Activated naive CD8-positive, alpha-beta T cell treated with anti-CD3 and anti-CD28 coated beads, Interleukin-2, amount 10 ng/mL, durations not matched to agents 7 days and 5 days (primary cell): ENCODE results near the gene WTAP. TPM values are rescaled to one million over a fixed set of nuclear protein-coding genes. Genes with fewer than 3 reads are reported as not detected.

Source experiments
- ATAC-seq: fragments of 150-1000 bp; cut with Tn5 transposase; one replicate; pipeline ENCODE4 v1.10.0; 2021; ENCODE audit warnings: low read depth, moderate library complexity
- POLR2A ChIA-PET: fragments of 350-600 bp; sonication (Branson Sonifier 250); formaldehyde crosslinking; loops from one replicate; lab custom pipeline; 2021; ENCODE audit warnings: antibody characterized with exemption; lab: Charles Lee
- DNase-seq: peaks from one replicate; pipeline ENCODE4 v3.0.0; 2021
- H3K27ac Mint-ChIP-seq: one replicate; pipeline ENCODE4 v1.8.0; 2022; ENCODE audit warnings: mild to moderate bottlenecking, mixed read lengths
- H3K27me3 Mint-ChIP-seq: one replicate; pipeline ENCODE4 v1.8.0; 2022; ENCODE audit warnings: mild to moderate bottlenecking, moderate library complexity, mixed read lengths
- H3K36me3 Mint-ChIP-seq: one replicate; pipeline ENCODE4 v1.8.0; 2021; ENCODE audit warnings: mild to moderate bottlenecking, mixed read lengths
- H3K4me1 Mint-ChIP-seq: one replicate; pipeline ENCODE4 v1.8.0; 2021; ENCODE audit warnings: mixed read lengths
- H3K4me3 Mint-ChIP-seq: one replicate; pipeline ENCODE4 v1.8.0; 2022; ENCODE audit warnings: mild to moderate bottlenecking, moderate library complexity, mixed read lengths
- H3K9me3 Mint-ChIP-seq: one replicate; pipeline ENCODE4 v1.8.0; 2021; ENCODE audit warnings: mixed read lengths
- total RNA-seq, 2 experiments: library from RNA; stranded (reverse); gene quantifications; one replicate each; pipeline ENCODE4 v1.2.3, GENCODE V29; 2021

The WTAP gene
- total RNA-seq, 2 experiments from 2014 or later = 127 to 129 TPM

DNA sequence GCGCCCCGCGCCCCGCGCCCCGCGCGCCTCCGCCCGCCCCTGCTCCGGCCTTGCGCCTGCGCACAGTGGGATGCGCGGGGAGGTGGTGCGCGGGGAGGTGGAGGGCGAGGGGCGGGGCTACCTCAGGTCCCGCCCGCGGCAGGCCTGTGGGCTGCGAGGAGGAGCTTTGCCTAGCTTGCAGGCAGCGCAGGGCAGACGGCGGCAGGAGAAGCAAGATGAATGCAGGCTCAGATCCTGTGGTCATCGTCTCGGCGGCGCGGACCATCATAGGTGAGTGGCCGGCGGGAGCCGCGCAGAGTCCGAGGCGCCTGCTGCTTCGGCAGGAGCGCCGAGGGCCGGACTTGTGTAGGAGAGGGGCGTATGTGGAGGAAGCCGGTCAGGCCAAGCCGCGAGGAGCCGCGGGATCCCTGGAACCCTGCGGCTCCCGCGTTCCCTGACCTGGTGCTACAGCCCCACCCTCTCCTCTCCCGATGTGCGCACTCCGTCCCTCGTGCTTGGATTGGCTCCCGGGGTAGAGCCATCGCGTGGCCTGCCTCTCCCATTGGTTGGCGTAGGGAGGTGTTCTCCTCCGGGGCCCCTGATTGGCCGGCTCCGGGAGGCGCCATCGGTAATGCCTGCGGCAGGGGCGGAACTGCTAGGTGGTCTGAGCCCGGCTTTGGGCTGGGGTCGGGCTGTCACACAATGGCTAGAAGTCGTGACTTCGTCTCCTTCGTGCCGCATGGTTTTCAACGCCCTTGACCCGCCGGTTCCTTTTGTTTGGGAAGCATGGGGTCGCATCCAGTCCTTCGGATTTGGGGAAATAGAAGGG, 34.8 kb downstream of the WTAP start, which contains the start of gene ACAT2:
ACAT2 (plus strand) TSS at position 173 of the 808 bp plus-strand sequence; CDS start at position 216, 43 bp downstream.
- Mint-ChIP-seq H3K27ac (peak within 1 kb of the TSS; percentile 95), H3K4me3 (peak within 1 kb of the TSS; percentile 99), H3K9me3 (no peaks in the 10 kb centered on the region), H3K36me3 (peaks cover 30% of the 10 kb centered on the region), H3K4me1 (peaks cover 27% of the 10 kb centered on the region), H3K27me3 (no peaks in the 10 kb centered on the region)
- DNase-seq = peak; percentile 94
- POLR2A ChIA-PET = interaction anchor here (0.5 to 4.7 kb wide), 8 partner anchors 9 to 68 kb away, joined by 3 to 44 read pairs (median 8); partner anchors contain the start of genes MRPL18, SOD2, TCP1 and WTAP
- peak; percentile 97 for ATAC-seq

- no peak for ATAC-seq
- no peaks in the 10 kb centered on the region for H3K9me3 Mint-ChIP-seq
- peak overlapping the region; percentile 93 for H3K27ac Mint-ChIP-seq
- peaks cover 28% of the 10 kb centered on the region for H3K36me3 Mint-ChIP-seq
- H3K4me3 Mint-ChIP-seq = peak overlapping the region; percentile 99
- H3K4me1 Mint-ChIP-seq = peaks cover 27% of the 10 kb centered on the region
- H3K27me3 Mint-ChIP-seq = no peaks in the 10 kb centered on the region
- POLR2A ChIA-PET = interaction anchor here (4.2 to 4.7 kb wide), 2 partner anchors 27 to 35 kb away, joined by 43 to 44 read pairs; partner anchors contain the start of genes MRPL18, TCP1 and WTAP
- no peak for DNase-seq
Observed at GRCh38 chr6:159762681-159763293, 35.5 kb downstream of the WTAP start.

DNA sequence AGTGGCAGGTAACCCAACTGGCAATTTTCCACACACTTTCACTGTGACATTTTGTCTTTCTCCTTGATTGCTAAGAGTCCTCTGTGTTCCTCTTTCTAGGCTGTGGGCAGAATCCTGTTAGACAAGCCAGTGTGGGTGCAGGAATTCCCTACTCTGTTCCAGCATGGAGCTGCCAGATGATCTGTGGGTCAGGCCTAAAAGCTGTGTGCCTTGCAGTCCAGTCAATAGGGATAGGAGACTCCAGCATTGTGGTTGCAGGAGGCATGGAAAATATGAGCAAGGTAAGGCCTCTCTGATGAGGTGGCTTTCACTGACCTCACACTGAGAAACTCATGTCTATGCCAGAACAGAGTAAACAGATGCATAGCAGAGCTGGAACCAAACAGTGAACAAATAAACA, 39.6 kb downstream of the WTAP start:
- H3K27ac Mint-ChIP-seq = no peak overlapping the region
- no peaks in the 10 kb centered on the region for H3K9me3 Mint-ChIP-seq
- H3K36me3 Mint-ChIP-seq = peaks cover 50% of the 10 kb centered on the region
- no peak for ATAC-seq
- H3K4me3 Mint-ChIP-seq = no peak overlapping the region
- DNase-seq = no peak
- POLR2A ChIA-PET = no interaction called here
- H3K27me3 Mint-ChIP-seq = no peaks in the 10 kb centered on the region
- H3K4me1 Mint-ChIP-seq = peaks cover 9% of the 10 kb centered on the region

DNA sequence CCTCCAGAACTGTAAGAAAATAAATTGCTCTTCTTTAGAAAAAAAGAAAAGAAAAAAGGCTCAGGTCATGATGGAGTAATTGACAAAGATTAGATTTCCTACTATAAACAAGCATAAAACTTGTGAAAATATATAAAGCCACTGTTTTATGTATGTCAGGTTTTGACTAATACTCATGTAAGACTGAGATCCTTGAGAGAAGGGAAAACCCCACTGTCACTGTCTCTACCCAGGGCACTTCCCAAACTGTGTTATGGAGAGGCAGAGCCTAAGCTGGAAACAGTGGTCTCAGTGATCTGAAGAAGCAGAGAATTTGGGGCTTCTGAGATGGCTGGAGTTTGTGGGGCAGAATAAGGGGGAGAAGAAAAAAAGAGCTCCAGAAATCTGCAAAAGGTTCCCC, 42.2 kb downstream of the WTAP start:
- ATAC-seq (no peak), DNase-seq (no peak)
- POLR2A ChIA-PET = interaction anchor here (1.0 to 1.3 kb wide), 2 partner anchors 19 to 21 kb away, joined by 4 read pairs; partner anchors contain the start of gene MRPL18
- H3K27me3 Mint-ChIP-seq = no peaks in the 10 kb centered on the region
- H3K27ac Mint-ChIP-seq = peak overlapping the region; percentile 3
- no peaks in the 10 kb centered on the region for H3K9me3 Mint-ChIP-seq
- H3K4me3 Mint-ChIP-seq = no peak overlapping the region
- H3K4me1 Mint-ChIP-seq = peaks cover 7% of the 10 kb centered on the region
- peaks cover 54% of the 10 kb centered on the region for H3K36me3 Mint-ChIP-seq

DNA sequence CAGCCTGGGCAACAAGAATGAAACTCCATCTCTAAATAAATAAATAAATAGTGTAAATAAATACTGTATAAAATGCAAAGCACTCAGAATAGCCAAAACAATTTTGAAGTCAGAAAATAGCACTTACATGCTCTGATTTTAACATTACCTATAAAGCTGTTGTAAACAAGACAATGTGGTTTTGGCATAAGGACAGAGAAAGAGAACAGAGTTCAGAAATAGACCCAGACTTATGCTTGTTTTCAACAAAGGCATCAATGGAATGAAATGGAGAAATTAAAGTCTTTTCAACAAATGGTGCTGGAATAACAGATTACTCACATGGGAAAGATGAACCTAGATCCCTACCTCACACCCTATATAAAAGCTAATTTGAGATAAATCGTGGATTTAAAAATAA, 44.9 kb downstream of the WTAP start:
- Mint-ChIP-seq H3K36me3 (peaks cover 51% of the 10 kb centered on the region), H3K27me3 (no peaks in the 10 kb centered on the region), H3K4me3 (no peak overlapping the region), H3K9me3 (no peaks in the 10 kb centered on the region), H3K27ac (no peak overlapping the region), H3K4me1 (peaks cover 5% of the 10 kb centered on the region)
- ATAC-seq = no peak
- no peak for DNase-seq
- POLR2A ChIA-PET = interaction anchor here (1.2 kb wide), 1 partner anchor 18 kb away, joined by 4 read pairs; the partner anchor contains the start of gene MRPL18

DNA sequence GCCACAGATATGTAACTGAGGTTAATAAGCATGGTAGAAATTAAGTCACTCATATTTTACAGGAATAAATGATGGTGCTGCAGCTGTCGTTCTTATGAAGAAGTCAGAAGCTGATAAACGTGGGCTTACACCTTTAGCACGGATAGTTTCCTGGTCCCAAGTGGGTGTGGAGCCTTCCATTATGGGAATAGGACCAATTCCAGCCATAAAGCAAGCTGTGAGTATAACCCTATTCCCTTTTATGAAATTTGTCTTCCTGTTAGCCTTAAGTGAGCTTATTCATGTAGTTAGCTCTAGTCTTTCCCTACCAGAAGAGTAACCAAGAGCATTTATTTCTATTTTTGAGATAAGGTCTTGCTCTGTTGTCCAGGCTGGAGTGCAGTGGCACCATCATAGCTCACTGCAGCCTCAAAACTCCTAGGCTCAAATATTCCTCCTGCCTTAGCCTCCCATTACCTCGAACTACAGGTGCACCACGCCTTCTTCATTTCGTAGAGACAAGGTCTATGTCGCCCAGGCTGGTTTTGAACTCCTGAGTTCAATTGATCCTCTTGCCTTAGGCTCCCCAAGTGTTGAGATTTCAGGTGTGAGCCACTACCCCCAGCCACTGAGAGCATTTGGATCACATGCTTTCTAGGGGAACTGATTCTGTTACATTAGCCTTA, 50.1 kb downstream of the WTAP start:
- Mint-ChIP-seq H3K27me3 (no peaks in the 10 kb centered on the region), H3K4me1 (peaks cover 14% of the 10 kb centered on the region), H3K36me3 (peaks cover 33% of the 10 kb centered on the region), H3K27ac (no peak overlapping the region), H3K9me3 (no peaks in the 10 kb centered on the region), H3K4me3 (no peak overlapping the region)
- ATAC-seq (peak; percentile 20), DNase-seq (no peak)
- POLR2A ChIA-PET = interaction anchor here (1.0 to 1.3 kb wide), 2 partner anchors 12 to 15 kb away, joined by 5 to 12 read pairs; partner anchors contain the start of genes ACAT2 and TCP1

DNA sequence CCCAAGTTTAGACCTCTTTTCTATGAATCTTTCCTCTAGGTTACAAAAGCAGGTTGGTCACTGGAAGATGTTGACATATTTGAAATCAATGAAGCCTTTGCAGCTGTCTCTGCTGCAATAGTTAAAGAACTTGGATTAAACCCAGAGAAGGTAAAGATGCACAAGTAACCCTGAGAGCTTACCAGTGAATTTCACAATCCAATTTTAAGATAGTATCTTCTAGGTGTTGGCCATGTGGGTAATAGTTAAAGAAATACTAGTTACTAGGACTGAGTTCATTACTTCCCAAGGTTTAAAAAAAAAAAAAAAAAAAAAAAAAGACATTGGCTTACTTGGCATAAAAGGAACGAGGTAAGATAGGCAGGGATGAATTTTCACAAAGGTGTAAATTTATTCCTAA, 50.8 kb downstream of the WTAP start:
- Mint-ChIP-seq H3K27me3 (no peaks in the 10 kb centered on the region), H3K4me1 (peaks cover 21% of the 10 kb centered on the region), H3K36me3 (peaks cover 34% of the 10 kb centered on the region), H3K4me3 (no peak overlapping the region), H3K27ac (no peak overlapping the region), H3K9me3 (no peaks in the 10 kb centered on the region)
- POLR2A ChIA-PET = interaction anchor here (1.3 kb wide), 1 partner anchor 16 kb away, joined by 12 read pairs; the partner anchor contains the start of gene ACAT2
- ATAC-seq (no peak), DNase-seq (no peak)

DNA sequence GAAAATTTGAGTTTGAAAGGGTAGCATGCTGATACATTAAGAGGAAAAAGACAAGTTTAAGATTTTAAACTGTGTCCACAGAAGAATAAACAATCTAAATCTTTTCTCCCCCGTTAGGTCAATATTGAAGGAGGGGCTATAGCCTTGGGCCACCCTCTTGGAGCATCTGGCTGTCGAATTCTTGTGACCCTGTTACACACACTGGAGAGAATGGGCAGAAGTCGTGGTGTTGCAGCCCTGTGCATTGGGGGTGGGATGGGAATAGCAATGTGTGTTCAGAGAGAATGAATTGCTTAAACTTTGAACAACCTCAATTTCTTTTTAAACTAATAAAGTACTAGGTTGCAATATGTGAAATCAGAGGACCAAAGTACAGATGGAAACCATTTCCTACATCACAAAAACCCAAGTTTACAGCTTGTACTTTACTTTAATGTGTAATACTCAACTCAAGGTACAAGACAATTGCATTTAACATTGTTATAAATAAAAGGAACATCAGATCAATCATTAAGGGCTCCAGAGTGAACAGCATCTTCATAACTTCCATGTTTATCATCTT, 51.3 kb downstream of the WTAP start:
- H3K9me3 Mint-ChIP-seq = no peaks in the 10 kb centered on the region
- no peak for ATAC-seq
- POLR2A ChIA-PET = no interaction called here
- no peak for DNase-seq
- no peak overlapping the region for H3K27ac Mint-ChIP-seq
- peaks cover 20% of the 10 kb centered on the region for H3K4me1 Mint-ChIP-seq
- H3K4me3 Mint-ChIP-seq = no peak overlapping the region
- H3K27me3 Mint-ChIP-seq = no peaks in the 10 kb centered on the region
- peaks cover 34% of the 10 kb centered on the region for H3K36me3 Mint-ChIP-seq

DNA sequence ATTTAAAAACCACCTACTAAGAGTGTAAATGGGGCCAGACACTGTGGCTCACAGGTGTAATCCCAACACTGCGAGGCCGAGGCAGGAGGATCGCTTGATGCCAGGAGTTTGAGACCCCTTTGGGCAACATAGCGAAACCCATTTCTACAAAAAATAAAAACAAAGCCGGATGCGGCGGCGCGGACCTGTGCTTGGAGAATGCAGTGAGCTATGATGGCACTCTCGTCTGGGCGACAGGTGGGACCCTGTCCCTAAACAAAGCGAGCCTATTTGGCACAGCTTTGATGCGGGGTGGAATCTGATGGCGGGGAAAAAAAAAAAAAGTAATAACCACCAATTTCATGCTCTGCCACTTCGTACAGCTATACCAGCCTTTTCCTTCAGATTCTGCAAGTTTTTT, 61.0 kb downstream of the WTAP start:
- Mint-ChIP-seq H3K4me1 (peaks cover 42% of the 10 kb centered on the region), H3K9me3 (no peaks in the 10 kb centered on the region), H3K27me3 (no peaks in the 10 kb centered on the region), H3K36me3 (peaks cover 28% of the 10 kb centered on the region), H3K4me3 (peak overlapping the region; percentile 88), H3K27ac (peak overlapping the region; percentile 86)
- no peak for DNase-seq
- no peak for ATAC-seq
- POLR2A ChIA-PET = interaction anchor here (0.6 to 5.8 kb wide), 9 partner anchors 18 to 770 kb away, joined by 3 to 89 read pairs (median 4); partner anchors contain the start of genes ACAT2 and WTAP

DNA sequence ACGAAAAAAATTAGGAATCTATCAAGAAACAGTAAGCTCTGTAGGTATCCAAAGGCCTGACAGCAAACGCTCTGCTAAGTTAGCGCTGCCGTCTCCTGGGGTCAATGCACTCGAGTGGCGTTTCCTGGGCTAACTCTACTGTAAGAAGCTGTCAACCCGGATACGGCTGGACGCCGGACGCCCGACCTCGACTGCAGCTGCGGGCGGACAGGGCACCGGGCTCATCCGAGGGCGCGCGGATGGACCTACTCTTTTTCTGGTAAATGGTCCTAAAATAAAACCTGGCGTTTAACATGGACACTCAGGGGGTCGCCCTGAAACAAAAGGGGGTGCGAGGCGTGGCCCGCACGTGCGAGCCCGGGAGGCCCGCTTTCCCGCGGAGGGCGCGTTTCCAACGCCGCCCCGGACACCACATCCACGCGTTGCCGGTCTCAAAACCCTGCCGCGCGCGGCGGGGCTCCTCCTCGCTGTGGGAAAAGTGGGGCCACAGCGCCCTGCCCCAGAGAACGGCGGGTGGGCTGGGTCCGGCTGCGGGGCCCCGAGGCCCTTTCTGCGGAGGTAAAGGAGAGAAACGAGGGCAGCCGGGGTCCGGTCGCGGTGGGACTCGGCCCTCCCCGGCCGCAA, 61.6 kb downstream of the WTAP start:
- ATAC-seq (no peak), DNase-seq (no peak)
- H3K27me3 Mint-ChIP-seq = no peaks in the 10 kb centered on the region
- no peaks in the 10 kb centered on the region for H3K9me3 Mint-ChIP-seq
- POLR2A ChIA-PET = interaction anchor here (0.6 to 5.8 kb wide), 18 partner anchors 9 to 771 kb away, joined by 3 to 89 read pairs (median 5); partner anchors contain the start of genes ACAT2 and WTAP
- H3K4me3 Mint-ChIP-seq = peak overlapping the region; percentile 88
- H3K4me1 Mint-ChIP-seq = peaks cover 44% of the 10 kb centered on the region
- peak overlapping the region; percentile 86 for H3K27ac Mint-ChIP-seq
- H3K36me3 Mint-ChIP-seq = peaks cover 33% of the 10 kb centered on the region

- POLR2A ChIA-PET = interaction anchor here (0.8 to 5.8 kb wide), 27 partner anchors 8 to 746 kb away, joined by 3 to 89 read pairs (median 4); partner anchors contain the start of genes ACAT2, SOD2 and WTAP
- Mint-ChIP-seq H3K4me1 (peaks cover 47% of the 10 kb centered on the region), H3K27ac (peak within 1 kb of the TSS; percentile 91), H3K27me3 (no peaks in the 10 kb centered on the region), H3K36me3 (peaks cover 38% of the 10 kb centered on the region), H3K9me3 (no peaks in the 10 kb centered on the region), H3K4me3 (peak within 1 kb of the TSS; percentile 88)
- peak; percentile 80 for ATAC-seq
- peak; percentile 94 for DNase-seq
Observed at GRCh38 chr6:159789377-159790148, 62.3 kb downstream of the WTAP start, which contains the start of gene TCP1. Gene TCP1, minus strand, starts transcription at chr6:159789602. Its CDS starts 134 bp downstream, at chr6:159789468.
